K562 (cell line): ENCODE measurements around the gene MED13L. TPM values are rescaled to one million over a fixed set of nuclear protein-coding genes. Genes with fewer than 3 reads are reported as not detected.

Experiments used
- ATAC-seq: fragments of 200-7000 bp; cut with Tn5 transposase; 3 replicates; pipeline ENCODE4 v1.9.1; 2020; ENCODE audit warnings: moderate library complexity
- BruUV-seq: library from RNA; stranded (reverse); fragments of 400-500 nt; replicated peaks from 2 replicates; lab custom pipeline; 2021; lab: Mats Ljungman, UMichigan
- CTCF ChIA-PET: fragments of 300-600 bp; formaldehyde crosslinking; extraction: SDS; loops from one replicate; lab custom pipeline; 2021; ENCODE audit warnings: low intra/inter-chr PET ratio; lab: Yijun Ruan, JAX
- POLR2A ChIA-PET: fragments of 300-600, 350-650 bp; sonication (Branson Sonifier 250); formaldehyde crosslinking; extraction: SDS; loops from one replicate; lab custom pipeline; 2021; ENCODE audit warnings: antibody characterized with exemption, inconsistent platforms; lab: Yijun Ruan, JAX
- DNase-seq, 4 experiments: peaks; one replicate each; pipeline versions ENCODE4 v3.0.0 to v3.0.0-alpha.2; 2011 to 2018; ENCODE audit warnings: low spot score in 3 of 4, mixed read lengths in 3 of 4; ENCODE audit errors: extremely low read depth in 1 of 4
- FAIRE-seq: peaks from 2 replicates; lab custom pipeline; 2011; peaks lifted over from hg19 to GRCh38; lab: Jason Lieb, UNC
- H2AFZ ChIP-seq: 2 replicates; pipeline ENCODE4 v1.6.0; 2011; ENCODE audit warnings: low read depth, low read length, control low read depth, inconsistent platforms
- H3K27ac ChIP-seq: fragments of 200-600 bp; 3 replicates; pipeline ENCODE4 v1.8.0; 2011; ENCODE audit warnings: low read depth, mild to moderate bottlenecking, control low read depth, inconsistent platforms, low read length, moderate library complexity, mixed read lengths; ENCODE audit errors: extremely low read depth
- H3K27me3 ChIP-seq, 2 experiments: fragments of 300-600 bp in 1 of 2; 2 replicates in 1 of 2; 3 replicates in 1 of 2; pipeline versions ENCODE4 v1.6.0 to v1.8.0; 2011; ENCODE audit warnings: inconsistent platforms in 2 of 2, low read length in 2 of 2, mild to moderate bottlenecking in 1 of 2, mixed read lengths in 1 of 2, moderate library complexity in 1 of 2; ENCODE audit not compliant: control insufficient read depth in 2 of 2, insufficient read depth in 2 of 2
- H3K36me3 ChIP-seq: fragments of 300-600 bp; 3 replicates; pipeline ENCODE4 v1.8.0; 2011; ENCODE audit warnings: mild to moderate bottlenecking, low read length, inconsistent platforms; ENCODE audit not compliant: control insufficient read depth, insufficient read depth
- H3K4me1 ChIP-seq, 2 experiments: fragments of 200-600 bp in 1 of 2; replicated peaks in 1 of 2; 2 replicates in 1 of 2; 3 replicates in 1 of 2; pipeline versions ENCODE4 v1.5.1 to v1.8.0; 2011; ENCODE audit warnings: inconsistent platforms in 2 of 2, low read length in 2 of 2, mild to moderate bottlenecking in 1 of 2, mixed read lengths in 1 of 2, moderate library complexity in 1 of 2; ENCODE audit not compliant: control insufficient read depth in 2 of 2, insufficient read depth in 2 of 2
- H3K4me2 ChIP-seq: 2 replicates; pipeline ENCODE4 v1.6.1; 2011; ENCODE audit warnings: low read length, control low read depth, inconsistent platforms, mixed read lengths; ENCODE audit not compliant: insufficient read depth
- H3K4me3 ChIP-seq: fragments of 200-600 bp; sonication (generic), shearing (Covaris generic); 2 replicates; pipeline ENCODE4 v1.5.1; 2016; ENCODE audit warnings: control low read depth, inconsistent platforms
- H3K79me2 ChIP-seq: fragments of 200-600 bp; 3 replicates; pipeline ENCODE4 v1.8.0; 2011; ENCODE audit warnings: low read length, inconsistent platforms; ENCODE audit not compliant: control insufficient read depth, insufficient read depth
- H3K9ac ChIP-seq, 2 experiments: 2 replicates each; pipeline versions ENCODE4 v1.6.0 to v1.6.1; 2011; ENCODE audit warnings: low read depth in 2 of 2, low read length in 2 of 2, control low read depth in 1 of 2, inconsistent platforms in 1 of 2, mild to moderate bottlenecking in 1 of 2, mixed read lengths in 1 of 2; ENCODE audit not compliant: insufficient read depth in 1 of 2
- H3K9me1 ChIP-seq: one replicate; pipeline ENCODE4 v1.6.0; 2011; ENCODE audit warnings: inconsistent platforms, mild to moderate bottlenecking, low read length, moderate library complexity; ENCODE audit not compliant: control insufficient read depth, insufficient read depth
- H3K9me3 ChIP-seq: replicated peaks from 2 replicates; pipeline ENCODE4 v1.5.1; 2011; ENCODE audit warnings: low read depth, low read length, inconsistent platforms; ENCODE audit not compliant: control insufficient read depth, insufficient read depth
- H4K20me1 ChIP-seq: replicated peaks from 2 replicates; pipeline ENCODE4 v1.6.1; 2011; ENCODE audit warnings: low read length, inconsistent platforms, mixed read lengths; ENCODE audit not compliant: control insufficient read depth, insufficient read depth
- WGBS: fragments of 100-300 bp; shearing (Covaris generic); methylation state at CpG from one replicate; pipeline ENCODE4 v1.1.6; 2016; ENCODE audit warnings: low coverage, mixed read lengths; ENCODE audit not compliant: insufficient coverage; ENCODE audit errors: missing lambda C conversion rate; 5-methylcytosine and 5-hydroxymethylcytosine counted together
- in situ Hi-C: fragments of 300-500 bp; cut with MboI; formaldehyde crosslinking; loops from 4 replicates; pipeline ENCODE4 v1.15.0; 2018; ENCODE audit warnings: inconsistent platforms, mixed read lengths
- intact Hi-C: fragments of 100-400 bp; cut with micrococcal nuclease; formaldehyde crosslinking; loops from 2 replicates; pipeline ENCODE4 v1.14.2; 2022
- polyA plus RNA-seq, 8 experiments: library from polyadenylated mRNA; depleted of rRNA in 4 of 8; stranded (reverse) in 5 of 8; unstranded in 3 of 8; fragments of >200 nt; fragmentation: Nextera tagmentation in 2 of 8; fragmentation: Illumina TruSeq in 1 of 8; extraction: Ambion mirVana in 2 of 8; extraction: Trizol in 1 of 8; gene quantifications; 2 replicates each; pipeline versions ENCODE4 v1.2.1 to v1.2.3, GENCODE V29; 2011 to 2014; ENCODE audit warnings: inconsistent platforms in 1 of 8, missing spikeins in 1 of 8
- total RNA-seq, 7 experiments: library from RNA; depleted of rRNA in 6 of 7; stranded (reverse); fragments of >200 nt in 6 of 7; fragmentation: Illumina TruSeq in 2 of 7; extraction: Trizol in 2 of 7; gene quantifications; 2 replicates each; pipeline versions ENCODE4 v1.2.1 to v1.2.3, GENCODE V29; 2011 to 2021; ENCODE audit warnings: low replicate concordance in 1 of 7
- TF ChIP-seq, protein P1 (sequence below): sonication (generic); formaldehyde crosslinking; IDR thresholded peaks from 2 replicates; pipeline ENCODE4 v1.8.1; 2022; ENCODE audit warnings: missing genetic modification reagents
- TF ChIP-seq, protein P2 (sequence below), 2 experiments: fragments of 450-650 bp in 1 of 2; sonication (generic) in 1 of 2; formaldehyde crosslinking in 1 of 2; IDR thresholded peaks; 2 replicates each; pipeline versions ENCODE4 v1.7.1 to v1.9.0; 2016 to 2022; ENCODE audit warnings: inconsistent platforms in 1 of 2, mild to moderate bottlenecking in 1 of 2, missing genetic modification reagents in 1 of 2

The MED13L gene
- total and polyA plus RNA-seq, 9 of the 15 experiments (the other 6 are each of a cell fraction or from before 2014, with no cell fraction given) = 13.4 to 90.3 (median 36.9) TPM

DNA sequence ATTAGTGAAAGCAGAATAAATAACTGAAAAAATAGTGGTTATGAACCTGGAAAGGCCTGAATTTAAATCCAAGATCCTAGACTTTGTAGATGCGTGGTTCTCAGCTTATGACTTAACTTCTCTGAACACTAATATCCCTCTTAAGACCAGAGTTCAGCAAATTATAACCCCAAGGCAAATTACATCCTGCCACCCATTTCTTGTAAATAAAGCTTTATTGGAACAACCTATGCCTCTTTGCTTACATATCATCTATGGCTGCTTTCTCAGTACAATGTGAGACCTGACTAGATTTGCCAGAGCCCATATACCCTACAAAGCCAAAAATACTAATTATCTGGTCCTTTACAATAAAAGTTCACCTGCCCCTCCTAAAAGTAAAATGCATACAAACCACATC lies 199.1 kb downstream of the MED13L start:
- TF ChIP-seq, protein P1, sequence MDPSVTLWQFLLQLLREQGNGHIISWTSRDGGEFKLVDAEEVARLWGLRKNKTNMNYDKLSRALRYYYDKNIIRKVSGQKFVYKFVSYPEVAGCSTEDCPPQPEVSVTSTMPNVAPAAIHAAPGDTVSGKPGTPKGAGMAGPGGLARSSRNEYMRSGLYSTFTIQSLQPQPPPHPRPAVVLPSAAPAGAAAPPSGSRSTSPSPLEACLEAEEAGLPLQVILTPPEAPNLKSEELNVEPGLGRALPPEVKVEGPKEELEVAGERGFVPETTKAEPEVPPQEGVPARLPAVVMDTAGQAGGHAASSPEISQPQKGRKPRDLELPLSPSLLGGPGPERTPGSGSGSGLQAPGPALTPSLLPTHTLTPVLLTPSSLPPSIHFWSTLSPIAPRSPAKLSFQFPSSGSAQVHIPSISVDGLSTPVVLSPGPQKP (CRISPR knock-in tag) = no peak
- TF ChIP-seq, protein P2, sequence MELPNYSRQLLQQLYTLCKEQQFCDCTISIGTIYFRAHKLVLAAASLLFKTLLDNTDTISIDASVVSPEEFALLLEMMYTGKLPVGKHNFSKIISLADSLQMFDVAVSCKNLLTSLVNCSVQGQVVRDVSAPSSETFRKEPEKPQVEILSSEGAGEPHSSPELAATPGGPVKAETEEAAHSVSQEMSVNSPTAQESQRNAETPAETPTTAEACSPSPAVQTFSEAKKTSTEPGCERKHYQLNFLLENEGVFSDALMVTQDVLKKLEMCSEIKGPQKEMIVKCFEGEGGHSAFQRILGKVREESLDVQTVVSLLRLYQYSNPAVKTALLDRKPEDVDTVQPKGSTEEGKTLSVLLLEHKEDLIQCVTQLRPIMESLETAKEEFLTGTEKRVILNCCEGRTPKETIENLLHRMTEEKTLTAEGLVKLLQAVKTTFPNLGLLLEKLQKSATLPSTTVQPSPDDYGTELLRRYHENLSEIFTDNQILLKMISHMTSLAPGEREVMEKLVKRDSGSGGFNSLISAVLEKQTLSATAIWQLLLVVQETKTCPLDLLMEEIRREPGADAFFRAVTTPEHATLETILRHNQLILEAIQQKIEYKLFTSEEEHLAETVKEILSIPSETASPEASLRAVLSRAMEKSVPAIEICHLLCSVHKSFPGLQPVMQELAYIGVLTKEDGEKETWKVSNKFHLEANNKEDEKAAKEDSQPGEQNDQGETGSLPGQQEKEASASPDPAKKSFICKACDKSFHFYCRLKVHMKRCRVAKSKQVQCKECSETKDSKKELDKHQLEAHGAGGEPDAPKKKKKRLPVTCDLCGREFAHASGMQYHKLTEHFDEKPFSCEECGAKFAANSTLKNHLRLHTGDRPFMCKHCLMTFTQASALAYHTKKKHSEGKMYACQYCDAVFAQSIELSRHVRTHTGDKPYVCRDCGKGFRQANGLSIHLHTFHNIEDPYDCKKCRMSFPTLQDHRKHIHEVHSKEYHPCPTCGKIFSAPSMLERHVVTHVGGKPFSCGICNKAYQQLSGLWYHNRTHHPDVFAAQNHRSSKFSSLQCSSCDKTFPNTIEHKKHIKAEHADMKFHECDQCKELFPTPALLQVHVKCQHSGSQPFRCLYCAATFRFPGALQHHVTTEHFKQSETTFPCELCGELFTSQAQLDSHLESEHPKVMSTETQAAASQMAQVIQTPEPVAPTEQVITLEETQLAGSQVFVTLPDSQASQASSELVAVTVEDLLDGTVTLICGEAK (IDR thresholded peaks at IDR 0.05) = peak; percentile 87
- TF ChIP-seq, protein P2 (CRISPR knock-in tag; IDR thresholded peaks at IDR 0.05) = no peak
- ChIA-PET CTCF (no interaction called here), POLR2A (interaction anchor here (1.7 kb wide), 1 partner anchor 16 kb away, joined by 4 read pairs; no protein-coding TSS in a partner anchor)
- no TSS peak for BruUV-seq
- no peaks in the 10 kb centered on the region for H3K9me1 ChIP-seq
- H3K9ac ChIP-seq = no peak overlapping the region
- no peaks in the 10 kb centered on the region for H3K27me3 ChIP-seq
- no peak for DNase-seq
- no peaks in the 10 kb centered on the region for H3K4me1 ChIP-seq
- no peaks in the 10 kb centered on the region; the same call in 1 of the 3 replicates for H3K36me3 ChIP-seq
- H3K27ac ChIP-seq = no peak overlapping the region
- in situ Hi-C loops (no loop called here), intact Hi-C loops (no loop called here)
- no peak for ATAC-seq
- H4K20me1 ChIP-seq = no peaks in the 10 kb centered on the region; the same call in 1 of the 2 replicates
- H2AFZ ChIP-seq = no peak overlapping the region
- WGBS = 100% methylated on average over 1 of the region's 1 CpG
- H3K4me3 ChIP-seq = no peak overlapping the region
- H3K79me2 ChIP-seq = peaks cover 40% of the 10 kb centered on the region; the same call in 2 of the 3 replicates
- no peak overlapping the region for H3K4me2 ChIP-seq
- no peaks in the 10 kb centered on the region for H3K9me3 ChIP-seq
- no peak for FAIRE-seq
